ENCODE results near the gene KDM5C.

The KDM5C gene

DNA sequence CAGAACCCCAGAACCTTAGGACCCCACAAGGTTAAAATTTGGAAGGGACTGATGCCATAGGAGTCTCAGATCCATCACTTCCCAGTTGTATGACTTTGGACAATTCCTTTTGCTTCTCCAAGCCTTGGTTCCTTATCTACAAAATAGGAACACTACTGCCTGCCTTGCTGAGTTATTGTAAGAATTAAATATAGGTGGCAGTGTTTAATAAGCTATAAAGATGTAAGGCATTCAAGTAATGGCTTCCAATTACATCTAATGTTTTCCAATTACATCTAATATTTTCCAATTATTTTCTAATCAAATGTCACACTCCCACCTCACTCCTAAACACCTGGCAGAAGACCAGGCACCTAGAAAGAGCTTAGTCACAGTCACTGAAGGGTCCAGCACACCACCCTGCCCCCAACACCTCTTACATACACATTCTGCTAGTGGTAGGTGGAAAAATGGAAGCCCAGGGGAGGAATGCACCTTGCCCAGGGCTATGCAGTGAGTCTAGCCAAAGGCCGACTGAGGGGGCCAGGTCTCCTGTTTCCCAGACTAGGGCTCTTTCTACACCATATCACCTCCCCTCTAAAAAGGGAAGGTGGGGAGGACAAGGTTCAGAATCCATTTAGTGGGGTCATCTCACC lies 24.5 kb upstream of the KDM5C start:
- no peak for DNase-seq

DNA sequence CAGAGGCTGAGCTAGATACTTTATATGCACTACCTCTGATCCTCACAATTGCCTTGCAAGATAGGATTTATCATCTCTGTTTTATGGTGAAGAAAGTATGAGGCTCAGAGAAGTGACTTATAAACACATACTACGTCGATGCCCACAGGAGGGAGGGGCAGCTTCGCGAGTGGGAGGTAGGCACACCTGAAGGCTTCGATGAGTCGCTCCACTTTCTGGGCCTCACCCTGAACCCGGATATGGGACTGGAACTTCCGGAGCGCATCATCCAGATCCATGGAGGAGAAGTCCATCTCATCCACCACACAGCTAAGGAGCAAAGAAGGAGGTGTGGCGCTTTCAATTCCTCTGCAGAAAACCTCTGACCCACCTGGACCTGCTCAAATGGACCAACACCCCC lies 22.9 kb upstream of the KDM5C start:
- no peak for DNase-seq

DNA sequence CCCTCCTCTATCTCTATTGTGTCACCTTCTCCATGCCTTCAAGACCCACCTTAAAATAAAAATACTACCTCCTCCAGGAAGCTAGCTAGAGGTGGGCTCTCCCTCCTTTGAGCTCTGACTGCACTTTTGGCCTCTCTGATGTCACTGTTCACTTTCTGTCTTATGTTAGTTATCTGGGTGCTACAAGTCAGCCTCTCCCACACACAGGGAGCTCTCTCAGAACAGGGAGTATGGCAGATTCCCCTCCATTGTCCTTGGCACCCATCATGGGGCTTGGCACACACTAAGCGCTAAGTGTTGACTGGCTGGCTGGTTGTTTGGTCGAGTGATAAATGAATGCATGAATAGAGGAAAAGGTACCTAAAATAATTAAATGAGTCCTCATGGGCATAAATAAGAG lies 21.2 kb upstream of the KDM5C start:
- no peak for DNase-seq

DNA sequence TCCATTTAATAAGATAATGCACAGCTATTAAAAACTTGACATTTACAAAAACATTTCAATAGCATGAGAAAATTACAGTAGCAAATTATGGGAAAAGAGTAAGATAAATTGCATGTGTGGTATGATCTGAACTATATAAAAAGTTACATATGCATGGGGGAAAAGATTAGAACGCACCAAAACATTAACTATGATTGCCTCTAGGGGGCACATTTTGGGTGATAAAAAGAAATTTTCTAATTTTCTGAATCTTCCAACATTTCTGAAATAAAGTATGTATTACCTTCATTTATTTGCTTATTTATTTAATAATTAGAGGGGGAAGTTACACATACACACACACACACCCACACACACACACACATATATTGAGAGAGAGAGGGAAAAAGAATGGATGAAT lies 19.6 kb upstream of the KDM5C start:
- no peak for DNase-seq

- no peak for DNase-seq
Measured at GRCh38 chrX:53242310-53242709, 17.3 kb upstream of the KDM5C start.

- DNase-seq: no peak
Measured at GRCh38 chrX:53241558-53241957, 16.6 kb upstream of the KDM5C start.

DNA sequence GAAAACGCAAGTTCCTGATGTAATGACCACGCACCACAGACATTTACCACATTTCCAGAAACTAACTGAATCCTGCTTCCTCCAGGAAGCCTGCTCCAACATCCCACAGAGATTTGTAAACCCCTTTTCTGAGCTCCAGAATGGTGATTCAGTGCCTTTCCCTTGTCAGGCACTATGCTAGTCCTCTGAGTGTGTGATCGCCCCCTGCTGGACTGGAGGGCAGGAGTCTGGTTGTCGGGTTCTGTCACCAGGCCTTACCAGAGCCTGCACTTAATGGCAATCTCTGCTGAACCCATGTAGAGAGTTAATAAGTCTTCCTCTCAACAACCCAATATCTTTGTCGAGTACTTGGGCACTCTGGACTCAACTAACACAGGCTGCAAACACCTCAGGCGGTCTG lies 14.5 kb upstream of the KDM5C start:
- peak in 1 of 2 experiments; percentile 4 for DNase-seq

DNA sequence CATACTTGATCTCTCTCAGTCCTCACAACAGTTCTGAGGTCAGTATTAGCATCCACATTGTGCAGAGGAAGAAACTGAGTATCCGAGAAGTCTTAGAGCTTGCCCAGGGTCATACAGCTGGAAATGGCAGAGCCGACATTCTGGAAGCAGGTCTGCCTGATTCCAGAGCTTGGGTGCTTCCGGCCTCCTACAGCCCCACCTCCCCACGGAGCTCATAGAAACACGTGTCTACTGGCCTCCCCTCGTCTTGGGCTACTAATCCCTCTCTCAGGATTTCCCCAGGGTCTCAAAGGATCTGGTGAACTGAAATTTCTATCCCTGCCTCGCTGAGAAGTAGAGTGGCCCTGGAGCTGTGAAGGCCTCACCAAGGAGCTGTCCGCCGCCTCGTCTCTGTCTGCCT lies 12.0 kb upstream of the KDM5C start:
- no peak for DNase-seq

GRCh38 chrX:53236025-53236679 lies 11.1 kb upstream of the KDM5C start:
- no peak for DNase-seq

GRCh38 chrX:53235566-53235965 lies 10.6 kb upstream of the KDM5C start:
- DNase-seq: no peak

DNA sequence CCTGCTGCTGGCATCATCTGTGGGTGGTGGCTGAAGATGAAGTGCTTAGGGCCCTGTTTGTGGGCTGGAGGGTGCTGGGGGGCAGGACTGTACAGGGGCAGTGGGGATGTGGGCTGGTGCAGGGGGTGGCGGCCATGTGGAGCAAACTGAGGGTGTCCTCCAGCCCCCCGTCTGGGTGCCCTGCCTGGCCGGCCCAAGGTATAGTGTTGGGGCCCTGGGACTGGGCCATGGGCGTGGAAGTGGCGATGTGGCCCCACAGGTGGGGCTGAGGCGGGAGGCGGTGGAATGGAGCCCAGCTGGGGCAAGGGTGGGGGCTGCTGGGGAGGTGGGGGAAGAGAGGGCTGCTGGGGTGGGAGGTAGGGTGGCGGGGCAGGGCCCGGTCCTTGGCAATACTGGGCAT lies 9.5 kb upstream of the KDM5C start:
- DNase-seq: no peak

DNA sequence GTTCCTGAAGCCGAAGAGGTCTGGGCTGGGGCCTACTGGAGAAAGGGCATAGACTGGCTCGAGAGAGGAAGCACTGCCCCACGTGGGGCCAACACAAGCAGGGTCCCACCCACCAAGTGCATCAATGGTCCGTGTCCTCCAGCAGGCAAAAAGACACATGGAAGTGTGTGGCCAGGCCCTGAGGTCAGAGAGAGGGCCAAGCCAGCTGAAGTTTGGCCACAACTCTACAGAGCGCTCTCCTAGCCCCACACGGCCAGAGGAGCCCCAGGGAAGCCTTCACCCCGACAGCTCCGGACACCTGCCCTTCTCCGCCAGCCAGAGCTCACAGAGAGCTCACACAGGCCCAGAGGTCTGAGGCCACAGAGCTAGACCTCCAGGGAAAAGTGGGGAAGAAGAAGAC lies 8.5 kb upstream of the KDM5C start:
- DNase-seq: no peak

- DNase-seq: no peak
Measured at GRCh38 chrX:53230116-53230515, 5.1 kb upstream of the KDM5C start.

DNA sequence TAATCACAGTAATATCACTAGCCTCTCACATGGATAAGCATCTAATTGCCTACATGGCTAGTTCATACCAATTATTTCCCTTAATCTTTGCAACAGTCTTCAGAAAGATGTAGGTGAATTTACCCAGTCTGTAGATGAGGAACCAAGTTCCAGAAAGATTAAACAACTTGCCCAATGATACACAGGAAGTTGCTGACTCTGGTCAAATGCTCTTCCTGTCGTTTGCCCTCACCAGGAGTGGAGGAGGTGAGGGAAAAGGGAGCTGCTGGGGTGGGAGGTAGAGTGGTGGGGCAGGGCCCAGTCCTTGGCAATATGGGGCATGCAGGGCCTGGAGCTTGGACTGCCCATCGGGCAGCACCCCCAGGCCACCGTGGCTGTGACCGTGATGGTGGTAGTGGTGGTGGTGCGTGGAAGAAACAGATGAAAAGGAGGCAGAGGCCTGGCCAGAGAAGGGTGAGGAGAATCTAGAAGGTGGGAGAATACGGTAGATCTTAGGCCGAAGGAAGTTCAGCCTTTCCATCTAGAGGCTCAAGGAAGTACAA lies 2.3 kb upstream of the KDM5C start:
- DNase-seq: no peak

GRCh38 chrX:53223955-53224859 lies 800 bp downstream of the KDM5C start:
- no peak for DNase-seq

DNA sequence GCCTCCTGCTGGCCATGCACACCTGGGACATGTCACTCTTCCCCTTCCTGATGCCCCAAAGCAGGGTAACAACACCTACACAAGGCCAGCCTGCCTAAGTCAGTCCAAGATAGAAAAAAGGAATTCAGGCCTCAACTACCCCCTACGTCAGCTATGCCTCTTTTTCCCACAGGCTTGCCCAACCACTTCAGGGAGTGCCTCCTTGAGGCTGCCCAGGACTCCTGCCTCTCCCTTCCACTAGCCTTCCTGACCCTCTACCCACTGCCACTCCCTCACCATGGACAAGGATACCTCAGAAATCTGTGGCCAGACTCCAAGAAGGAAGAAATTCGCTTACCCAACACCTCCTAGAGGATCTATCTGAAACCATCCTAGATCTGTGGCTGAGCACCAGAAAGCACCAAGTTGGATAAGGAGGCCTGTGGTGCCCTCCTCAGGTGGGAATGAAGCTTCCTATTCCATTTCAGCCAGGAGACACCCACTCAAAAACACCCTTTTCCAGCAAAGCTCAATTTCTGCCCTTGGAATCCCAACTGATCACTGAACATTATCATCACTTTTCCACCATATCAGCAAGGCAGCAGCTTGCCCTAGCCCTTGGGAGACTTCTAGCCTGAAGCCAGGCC lies 1.8 kb downstream of the KDM5C start:
- DNase-seq: no peak

DNA sequence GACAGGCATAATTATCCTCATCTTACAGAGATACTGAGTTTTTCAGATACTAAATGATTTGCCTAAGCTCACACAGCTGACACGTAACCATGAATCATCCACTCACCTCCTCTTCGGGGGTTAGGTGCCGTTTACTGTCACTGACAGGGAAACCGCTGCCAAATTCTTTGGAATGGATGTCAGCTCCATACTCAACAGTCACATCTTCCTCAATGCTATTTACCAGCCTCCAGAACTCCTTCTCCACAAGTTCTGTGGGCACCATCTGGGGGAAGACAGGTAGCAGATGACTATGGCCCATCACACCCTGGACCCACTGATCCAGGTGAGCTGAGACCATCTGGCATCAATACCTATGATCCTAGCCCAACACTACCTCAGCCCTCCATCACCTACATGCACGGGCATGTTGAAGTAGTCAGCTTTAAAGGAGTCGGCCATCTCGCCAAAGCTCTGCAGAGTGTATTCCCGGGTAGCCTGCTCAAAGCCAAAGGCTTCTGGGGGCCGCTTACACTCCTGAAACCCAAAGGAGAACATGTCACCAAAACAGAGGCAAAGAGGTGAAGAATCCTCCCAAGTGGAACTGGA lies 13.5 kb downstream of the KDM5C start:
- no peak for DNase-seq

DNA sequence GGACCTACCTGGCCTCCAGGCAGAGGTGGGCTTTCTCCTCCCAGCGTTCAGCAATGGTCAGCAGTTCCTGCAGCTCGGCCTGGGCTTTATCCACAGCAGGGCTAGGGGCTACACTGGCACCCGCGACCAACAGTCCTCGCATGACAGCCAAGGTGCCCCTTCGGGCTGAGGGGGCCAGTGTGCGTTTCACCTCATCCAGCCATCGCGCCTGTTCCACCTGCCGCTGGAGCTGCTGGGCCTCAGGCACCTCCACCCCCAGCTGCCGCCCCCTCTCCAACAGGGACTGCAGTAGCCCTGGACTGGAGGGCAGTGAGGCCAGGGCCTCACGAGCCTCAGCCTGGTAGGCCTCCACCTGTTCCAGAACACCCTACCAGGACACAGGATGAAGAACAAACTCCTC lies 28.3 kb downstream of the KDM5C start:
- DNase-seq: no peak

- DNase-seq: no peak
Measured at GRCh38 chrX:53195401-53195800, 29.6 kb downstream of the KDM5C start.

GRCh38 chrX:53194308-53194707 lies 30.7 kb downstream of the KDM5C start:
- DNase-seq: no peak

DNA sequence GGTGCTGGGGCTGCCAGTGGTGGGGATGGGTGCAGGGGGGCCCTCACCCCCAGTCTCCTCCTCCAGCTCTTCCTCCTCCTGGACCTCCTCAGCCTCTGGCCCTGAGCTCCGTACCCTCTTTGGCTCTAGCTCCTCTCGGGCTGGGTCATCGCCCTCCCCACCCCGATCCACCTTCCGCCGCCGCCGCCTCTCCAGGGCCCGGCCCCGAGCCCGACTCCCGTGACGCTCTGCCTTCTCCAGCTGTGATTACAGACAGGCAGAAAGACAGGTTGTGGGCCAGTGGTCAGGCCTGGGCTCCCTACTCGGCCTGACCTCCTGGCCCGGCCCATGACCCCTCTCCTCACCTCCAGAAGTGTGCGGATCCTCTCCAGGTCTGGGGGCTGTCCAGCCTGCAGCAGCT lies 31.9 kb downstream of the KDM5C start:
- no peak for DNase-seq

DNA sequence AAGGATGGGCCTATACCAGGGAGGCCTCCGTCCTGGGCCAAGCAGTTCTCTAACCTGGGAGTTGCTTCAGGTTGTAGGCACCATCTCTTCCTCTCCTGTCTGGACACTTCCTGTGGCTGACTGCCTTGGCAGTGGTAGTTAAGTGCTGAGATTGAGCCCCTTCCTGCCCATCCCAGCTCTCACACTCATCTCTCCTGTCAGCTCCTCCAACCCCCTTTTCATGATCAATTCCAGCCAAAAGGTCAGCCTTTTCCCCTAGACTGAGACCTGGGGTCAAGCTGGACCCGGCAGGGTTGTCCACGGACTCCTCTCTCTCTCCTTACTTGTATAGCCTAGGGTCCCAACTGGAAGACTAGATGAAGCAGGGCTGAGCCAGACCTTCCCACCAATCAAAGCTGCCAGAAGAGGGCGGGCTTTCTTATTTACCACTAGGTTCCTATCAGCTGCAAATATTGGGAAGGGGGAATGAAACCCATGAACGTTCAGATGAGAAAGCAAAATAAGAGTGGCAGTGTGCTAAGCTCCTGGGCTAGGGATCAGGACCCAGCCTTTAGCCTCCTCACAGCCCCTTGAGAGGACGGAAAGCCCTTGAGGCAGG lies 34.5 kb downstream of the KDM5C start:
- DNase-seq: no peak
